Ishikawa (cell line): ENCODE results near the gene PPP1CB.
A peak's percentile ranks its signal among the peaks of the same experiment; 100 is the strongest.

Source experiments
- CEBPB ChIP-seq: IDR thresholded peaks from 2 replicates; pipeline ENCODE4 v1.6.1; 2012
- CREB1 ChIP-seq: IDR thresholded peaks from 2 replicates; pipeline ENCODE4 v1.6.1; 2012; ENCODE audit warnings: low read depth
- EGR1 ChIP-seq: IDR thresholded peaks from 2 replicates; pipeline ENCODE4 v1.6.1; 2012
- EP300 ChIP-seq: IDR thresholded peaks from 2 replicates; pipeline ENCODE4 v1.6.1; 2012; ENCODE audit warnings: borderline replicate concordance
- FOXM1 ChIP-seq: IDR thresholded peaks from 2 replicates; pipeline ENCODE4 v1.6.1; 2012; ENCODE audit warnings: low read depth, borderline replicate concordance
- NFIC ChIP-seq: IDR thresholded peaks from 2 replicates; pipeline ENCODE4 v1.6.1; 2012
- RAD21 ChIP-seq: IDR thresholded peaks from 2 replicates; pipeline ENCODE4 v1.6.1; 2012; ENCODE audit warnings: low read depth
- TAF1 ChIP-seq: IDR thresholded peaks from 2 replicates; pipeline ENCODE4 v1.6.1; 2012; ENCODE audit warnings: low read depth, mild to moderate bottlenecking
- TCF12 ChIP-seq: IDR thresholded peaks from 2 replicates; pipeline ENCODE4 v1.6.1; 2012; ENCODE audit warnings: low read depth
- TEAD4 ChIP-seq: IDR thresholded peaks from 2 replicates; pipeline ENCODE4 v1.6.1; 2012
- USF1 ChIP-seq: IDR thresholded peaks from 2 replicates; pipeline ENCODE4 v1.6.1; 2012
- YY1 ChIP-seq: IDR thresholded peaks from 2 replicates; pipeline ENCODE4 v1.6.1; 2012; ENCODE audit warnings: low read depth
- ZBTB7A ChIP-seq: IDR thresholded peaks from 2 replicates; pipeline ENCODE4 v1.6.1; 2012; ENCODE audit warnings: low read depth
- TF ChIP-seq, protein P1 (sequence below): IDR thresholded peaks from 2 replicates; pipeline ENCODE4 v1.6.1; 2012
- TF ChIP-seq, protein P2 (sequence below): IDR thresholded peaks from 2 replicates; pipeline ENCODE4 v1.6.1; 2012; ENCODE audit warnings: low read depth, mild to moderate bottlenecking

Gene PPP1CB

GRCh38 chr2:28725021-28725711, 26.5 kb upstream of the PPP1CB start:
- TF ChIP-seq, protein P1, sequence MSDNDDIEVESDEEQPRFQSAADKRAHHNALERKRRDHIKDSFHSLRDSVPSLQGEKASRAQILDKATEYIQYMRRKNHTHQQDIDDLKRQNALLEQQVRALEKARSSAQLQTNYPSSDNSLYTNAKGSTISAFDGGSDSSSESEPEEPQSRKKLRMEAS: no peak
- TF ChIP-seq TCF12 (no peak), TAF1 (no peak), FOXM1 (no peak), EP300 (no peak)

- TF ChIP-seq CEBPB (no peak), RAD21 (no peak)
Observed at GRCh38 chr2:28726177-28726576, 25.5 kb upstream of the PPP1CB start.

- TF ChIP-seq YY1 (no peak), ZBTB7A (no peak), CREB1 (no peak), NFIC (no peak), CEBPB (no peak), EGR1 (no peak), EP300 (no peak), RAD21 (no peak), USF1 (no peak), TAF1 (no peak), TEAD4 (no peak), FOXM1 (no peak), TCF12 (no peak)
- TF ChIP-seq, protein P2, sequence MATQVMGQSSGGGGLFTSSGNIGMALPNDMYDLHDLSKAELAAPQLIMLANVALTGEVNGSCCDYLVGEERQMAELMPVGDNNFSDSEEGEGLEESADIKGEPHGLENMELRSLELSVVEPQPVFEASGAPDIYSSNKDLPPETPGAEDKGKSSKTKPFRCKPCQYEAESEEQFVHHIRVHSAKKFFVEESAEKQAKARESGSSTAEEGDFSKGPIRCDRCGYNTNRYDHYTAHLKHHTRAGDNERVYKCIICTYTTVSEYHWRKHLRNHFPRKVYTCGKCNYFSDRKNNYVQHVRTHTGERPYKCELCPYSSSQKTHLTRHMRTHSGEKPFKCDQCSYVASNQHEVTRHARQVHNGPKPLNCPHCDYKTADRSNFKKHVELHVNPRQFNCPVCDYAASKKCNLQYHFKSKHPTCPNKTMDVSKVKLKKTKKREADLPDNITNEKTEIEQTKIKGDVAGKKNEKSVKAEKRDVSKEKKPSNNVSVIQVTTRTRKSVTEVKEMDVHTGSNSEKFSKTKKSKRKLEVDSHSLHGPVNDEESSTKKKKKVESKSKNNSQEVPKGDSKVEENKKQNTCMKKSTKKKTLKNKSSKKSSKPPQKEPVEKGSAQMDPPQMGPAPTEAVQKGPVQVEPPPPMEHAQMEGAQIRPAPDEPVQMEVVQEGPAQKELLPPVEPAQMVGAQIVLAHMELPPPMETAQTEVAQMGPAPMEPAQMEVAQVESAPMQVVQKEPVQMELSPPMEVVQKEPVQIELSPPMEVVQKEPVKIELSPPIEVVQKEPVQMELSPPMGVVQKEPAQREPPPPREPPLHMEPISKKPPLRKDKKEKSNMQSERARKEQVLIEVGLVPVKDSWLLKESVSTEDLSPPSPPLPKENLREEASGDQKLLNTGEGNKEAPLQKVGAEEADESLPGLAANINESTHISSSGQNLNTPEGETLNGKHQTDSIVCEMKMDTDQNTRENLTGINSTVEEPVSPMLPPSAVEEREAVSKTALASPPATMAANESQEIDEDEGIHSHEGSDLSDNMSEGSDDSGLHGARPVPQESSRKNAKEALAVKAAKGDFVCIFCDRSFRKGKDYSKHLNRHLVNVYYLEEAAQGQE: no peak
- TF ChIP-seq, protein P1: no peak
Observed at GRCh38 chr2:28729698-28730097, 21.9 kb upstream of the PPP1CB start.

- TF ChIP-seq EGR1: no peak
- TF ChIP-seq, protein P1: no peak
Observed at GRCh38 chr2:28730641-28731146, 20.9 kb upstream of the PPP1CB start.

GRCh38 chr2:28735511-28735910, 16.1 kb upstream of the PPP1CB start:
- TF ChIP-seq, protein P2: no peak
- TF ChIP-seq TCF12: no peak
- no peak for TF ChIP-seq FOXM1
- TF ChIP-seq USF1: no peak

DNA sequence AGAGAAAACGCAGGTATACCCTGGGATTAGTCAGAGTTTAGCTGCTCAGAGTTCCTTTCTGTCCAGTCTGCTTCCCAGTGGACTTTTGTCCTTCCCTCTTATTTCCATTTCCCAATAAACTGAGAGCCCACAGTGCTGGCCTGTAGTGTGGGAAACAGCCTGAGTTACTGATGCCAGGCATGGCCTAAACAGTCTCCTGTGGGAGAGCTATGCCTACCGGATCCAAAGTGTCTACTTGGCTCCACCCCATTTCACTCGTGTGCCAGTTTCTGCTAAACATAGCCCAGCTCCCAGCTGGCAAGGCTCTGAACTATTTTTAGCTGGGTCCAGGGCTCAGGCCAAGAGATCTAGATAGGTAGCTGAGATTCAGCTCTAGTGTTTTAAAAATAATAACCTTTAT, 15.6 kb upstream of the PPP1CB start:
- 0 out of 2 replicates have a peak, but pooled peaks have one; percentile 33 for TF ChIP-seq NFIC
- no peak for TF ChIP-seq FOXM1
- TF ChIP-seq CEBPB: no peak
- TF ChIP-seq, protein P2: no peak
- no peak for TF ChIP-seq TAF1
